Skeletal muscle tissue (tissue), 4 donors: ENCODE measurements around the gene RAPGEF2. TPM values are rescaled to one million over a fixed set of nuclear protein-coding genes. Genes with fewer than 3 reads are reported as not detected.
"Not testable (repeated sequence)": the region's sequence is repeated elsewhere in the genome, so short reads cannot be mapped to it uniquely, and the experiment has no call there.

Experiments
- H3K27ac ChIP-seq: one replicate; pipeline ENCODE4 v1.7.0; 2013; ENCODE audit warnings: mild to moderate bottlenecking, low read depth, low read length, inconsistent platforms
- H3K27me3 ChIP-seq, 3 donors: one replicate each; pipeline ENCODE4 v1.7.0; 2013; ENCODE audit warnings: low read length in 3 of 3; ENCODE audit not compliant: control insufficient read depth in 3 of 3, insufficient read depth in 3 of 3
- H3K36me3 ChIP-seq, 3 donors: one replicate each; pipeline ENCODE4 v1.7.0; 2013; ENCODE audit warnings: low read length in 3 of 3; ENCODE audit not compliant: control insufficient read depth in 3 of 3, insufficient read depth in 3 of 3
- H3K4me1 ChIP-seq, 3 donors: one replicate each; pipeline ENCODE4 v1.7.0; 2013; ENCODE audit warnings: low read length in 3 of 3, mild to moderate bottlenecking in 3 of 3; ENCODE audit not compliant: control insufficient read depth in 3 of 3, insufficient read depth in 3 of 3
- H3K4me3 ChIP-seq, 3 donors: one replicate each; pipeline ENCODE4 v1.7.0; 2013; ENCODE audit warnings: low read length in 3 of 3
- H3K9ac ChIP-seq, 3 donors: one replicate each; pipeline ENCODE4 v1.7.0; 2013; ENCODE audit warnings: low read length in 3 of 3, mild to moderate bottlenecking in 3 of 3, moderate library complexity in 2 of 3, low read depth in 1 of 3
- H3K9me3 ChIP-seq, 3 donors: one replicate each; pipeline ENCODE4 v1.7.0; 2013; ENCODE audit warnings: low read length in 3 of 3; ENCODE audit not compliant: control insufficient read depth in 3 of 3
- total RNA-seq: library from RNA; depleted of rRNA; stranded (reverse); fragments of >200 nt; gene quantifications from one replicate; pipeline ENCODE4 v1.2.3, GENCODE V29; 2014
- donor health status: Osteomylitis.

Gene RAPGEF2
- total RNA-seq, 1 donor from 2014 or later: 46.4 TPM

DNA sequence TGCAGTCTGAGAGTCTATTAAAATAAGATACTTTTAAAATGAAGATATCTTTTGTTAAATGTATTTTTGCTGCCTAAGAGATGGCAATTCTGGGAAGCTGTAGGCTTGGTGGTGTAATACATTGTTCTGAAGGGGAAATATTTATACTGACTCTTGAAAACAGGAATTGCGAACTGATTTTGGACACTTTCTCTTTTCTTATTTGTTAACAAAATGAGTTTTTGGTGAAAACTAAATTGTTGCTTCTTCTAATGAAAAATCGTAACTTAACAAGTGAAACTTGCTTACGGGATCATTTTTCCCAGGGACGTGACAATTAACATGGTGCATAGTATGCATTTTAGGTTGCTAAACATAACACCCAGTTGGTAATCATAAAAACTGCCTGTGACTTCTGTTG lies 71.0 kb downstream of the RAPGEF2 start:
- Histone ChIP-seq H3K9ac (no peak overlapping the region), H3K36me3 (no peaks in the 10 kb centered on the region), H3K4me1 (peaks cover 16 to 25% (median 24%) of the 10 kb centered on the region in 3 donors), H3K27ac (no peak overlapping the region), H3K9me3 (no peaks in the 10 kb centered on the region), H3K4me3 (no peak overlapping the region), H3K27me3 (no peaks in the 10 kb centered on the region)

DNA sequence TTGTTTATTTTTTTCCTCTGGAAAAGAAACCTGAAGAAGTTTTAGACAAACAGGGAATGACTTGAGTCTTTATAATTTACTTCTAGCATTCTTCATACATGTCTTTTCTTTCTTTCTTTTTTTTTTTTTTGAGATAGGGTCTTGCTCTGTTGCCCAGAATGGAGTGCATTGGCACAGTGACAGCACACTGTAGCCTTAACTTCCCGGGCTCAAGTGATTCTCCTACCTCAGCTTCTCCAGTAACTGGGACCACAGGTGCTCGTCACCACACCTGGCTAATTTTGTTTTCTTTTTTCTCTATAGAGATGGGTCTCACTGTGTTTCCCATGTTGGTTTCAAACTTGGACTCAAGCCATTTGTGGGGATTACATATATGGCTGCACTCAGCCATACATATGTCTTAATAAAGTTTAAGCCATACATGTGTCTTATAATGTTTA lies 71.8 kb downstream of the RAPGEF2 start:
- no peaks in the 10 kb centered on the region for H3K9me3 ChIP-seq
- no peak overlapping the region for H3K4me3 ChIP-seq
- no peak overlapping the region for H3K9ac ChIP-seq
- H3K4me1 ChIP-seq: peaks cover 22 to 28% (median 28%) of the 10 kb centered on the region in 3 donors
- H3K36me3 ChIP-seq: no peaks in the 10 kb centered on the region
- H3K27ac ChIP-seq: no peak overlapping the region
- no peaks in the 10 kb centered on the region for H3K27me3 ChIP-seq

GRCh38 chr4:159175085-159175988 lies 72.5 kb downstream of the RAPGEF2 start:
- no peaks in the 10 kb centered on the region for H3K36me3 ChIP-seq
- H3K4me1 ChIP-seq: peaks cover 22 to 35% (median 34%) of the 10 kb centered on the region in 3 donors
- H3K27me3 ChIP-seq: no peaks in the 10 kb centered on the region
- no peaks in the 10 kb centered on the region for H3K9me3 ChIP-seq
- peak overlapping the region in 1 of 3 donors; percentile 18 for H3K9ac ChIP-seq
- H3K4me3 ChIP-seq: peak overlapping the region in 1 of 3 donors; percentile 33
- no peak overlapping the region for H3K27ac ChIP-seq

GRCh38 chr4:159175989-159176375 lies 73.1 kb downstream of the RAPGEF2 start:
- peaks cover 22 to 36% (median 35%) of the 10 kb centered on the region in 3 donors for H3K4me1 ChIP-seq
- no peaks in the 10 kb centered on the region for H3K27me3 ChIP-seq
- H3K9ac ChIP-seq: peak overlapping the region in 2 of 3 donors; percentile 7 to 18
- no peak overlapping the region for H3K27ac ChIP-seq
- H3K4me3 ChIP-seq: no peak overlapping the region
- no peaks in the 10 kb centered on the region for H3K36me3 ChIP-seq
- H3K9me3 ChIP-seq: no peaks in the 10 kb centered on the region

- H3K9ac ChIP-seq: no peak overlapping the region
- no peaks in the 10 kb centered on the region for H3K36me3 ChIP-seq
- H3K27me3 ChIP-seq: no peaks in the 10 kb centered on the region
- H3K9me3 ChIP-seq: no peaks in the 10 kb centered on the region
- H3K4me3 ChIP-seq: no peak overlapping the region
- H3K27ac ChIP-seq: peak overlapping the region; percentile 3
- peaks cover 22 to 32% (median 30%) of the 10 kb centered on the region in 3 donors for H3K4me1 ChIP-seq
Measured at GRCh38 chr4:159177265-159178150, 74.6 kb downstream of the RAPGEF2 start.

DNA sequence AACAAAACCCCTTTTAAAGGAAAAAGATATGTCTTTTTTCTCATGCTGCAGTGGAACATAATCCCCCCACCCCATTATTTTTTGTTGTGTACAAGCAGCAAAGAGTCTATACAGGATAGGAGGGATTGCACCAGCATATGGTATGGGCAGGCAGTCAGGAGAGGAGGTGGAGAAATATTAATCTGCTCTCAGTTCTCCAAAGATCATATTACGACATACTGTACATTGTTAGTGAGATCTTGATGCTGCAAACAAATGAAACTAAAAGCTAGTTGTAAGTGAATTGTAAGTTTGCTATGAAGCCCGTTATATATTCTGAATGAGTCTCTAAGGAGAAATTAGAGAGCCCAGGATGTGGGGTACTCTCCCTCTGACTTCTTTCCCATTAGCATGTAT lies 75.3 kb downstream of the RAPGEF2 start:
- no peaks in the 10 kb centered on the region for H3K36me3 ChIP-seq
- H3K4me3 ChIP-seq: no peak overlapping the region
- no peak overlapping the region for H3K9ac ChIP-seq
- H3K4me1 ChIP-seq: peaks cover 22 to 30% (median 29%) of the 10 kb centered on the region in 3 donors
- H3K9me3 ChIP-seq: no peaks in the 10 kb centered on the region
- peak overlapping the region; percentile 3 for H3K27ac ChIP-seq
- H3K27me3 ChIP-seq: no peaks in the 10 kb centered on the region

DNA sequence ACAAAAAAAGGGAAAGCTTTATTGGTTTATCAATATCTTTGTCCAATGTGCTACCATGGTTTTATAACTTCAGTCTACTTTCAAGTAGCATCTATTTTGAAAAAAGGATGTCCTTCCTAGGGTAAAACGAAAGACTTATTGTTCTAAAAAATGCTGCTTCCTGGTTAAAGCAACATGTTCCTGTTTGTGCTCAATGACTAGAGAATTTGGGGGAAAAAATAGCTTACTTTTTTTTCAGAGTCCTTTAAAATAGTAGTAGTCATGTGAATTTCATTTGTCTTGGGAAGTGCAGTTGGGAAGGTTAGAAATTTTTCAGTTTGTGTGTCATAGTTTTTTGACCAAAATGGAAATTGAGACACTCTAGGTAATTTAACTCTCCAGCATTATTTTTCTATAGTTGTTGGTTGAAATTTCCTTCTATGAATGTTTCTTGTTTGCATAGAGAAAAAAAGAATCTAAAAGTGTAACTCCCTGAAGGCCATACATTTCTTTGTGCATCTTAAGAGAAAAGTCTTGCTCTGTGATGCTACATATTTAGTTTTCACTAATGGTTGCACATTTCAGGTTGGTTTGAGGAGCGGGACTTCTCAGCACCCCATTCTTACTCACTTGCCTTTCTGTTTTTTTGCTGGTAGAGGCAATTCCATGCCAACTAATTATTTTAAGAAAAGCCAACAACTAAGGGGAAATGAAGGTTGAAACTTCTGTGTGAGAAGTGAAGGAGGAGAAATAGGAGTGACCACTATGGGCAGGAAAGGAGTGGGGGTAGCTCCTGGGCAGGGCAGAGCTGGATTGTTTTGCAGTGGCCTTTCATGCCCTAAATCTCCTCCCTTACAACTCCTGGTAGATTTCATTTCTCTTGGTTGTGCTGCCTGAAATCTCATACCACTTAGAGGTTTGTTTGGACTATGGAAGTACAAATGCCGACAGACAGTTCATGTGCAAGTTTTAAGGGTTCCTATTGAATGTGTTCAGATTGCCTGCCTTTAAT lies 76.4 kb downstream of the RAPGEF2 start:
- Histone ChIP-seq H3K27ac (peak overlapping the region; percentile 55), H3K9me3 (no peaks in the 10 kb centered on the region), H3K36me3 (no peaks in the 10 kb centered on the region), H3K4me1 (peaks cover 19 to 30% (median 29%) of the 10 kb centered on the region in 3 donors), H3K27me3 (no peaks in the 10 kb centered on the region), H3K4me3 (peak overlapping the region in 2 of 3 donors; percentile 32 to 42), H3K9ac (peak overlapping the region in 2 of 3 donors; percentile 28 to 50)

GRCh38 chr4:159183885-159184605 lies 81.2 kb downstream of the RAPGEF2 start:
- H3K9me3 ChIP-seq, H3K9ac ChIP-seq, H3K27me3 ChIP-seq, H3K36me3 ChIP-seq, H3K4me3 ChIP-seq, H3K27ac ChIP-seq: not testable (repeated sequence)
- peaks cover 8 to 11% (median 11%) of the 10 kb centered on the region in 3 donors for H3K4me1 ChIP-seq
